GM18526 (cell line): ENCODE measurements around the gene FGF11.
"Not testable (repeated sequence)": the region's sequence is repeated elsewhere in the genome, so short reads cannot be mapped to it uniquely, and the experiment has no call there.

Source experiments
- POLR2A ChIP-seq: IDR thresholded peaks from 3 replicates; pipeline ENCODE4 v1.6.1; 2011; ENCODE audit not compliant: insufficient read length; ENCODE audit errors: extremely low read depth

FGF11 gene

GRCh38 chr17:7477392-7478275, 38.3 kb downstream of the FGF11 start:
- TF ChIP-seq POLR2A, result no peak

GRCh38 chr17:7478276-7479212, 39.2 kb downstream of the FGF11 start:
- TF ChIP-seq POLR2A, result no peak

- peak; percentile 39 for TF ChIP-seq POLR2A
Observed at GRCh38 chr17:7479213-7480088, 40.1 kb downstream of the FGF11 start, which contains the start of gene ZBTB4. ZBTB4 (minus strand) TSS chr17:7479631; CDS start chr17:7466801, 12,830 bp downstream.

- TF ChIP-seq POLR2A, result no peak
Observed at GRCh38 chr17:7480089-7480384, 40.7 kb downstream of the FGF11 start.

- not testable (repeated sequence) for TF ChIP-seq POLR2A
Observed at GRCh38 chr17:7481275-7481674, 42.0 kb downstream of the FGF11 start, which contains the start of gene SLC35G6. SLC35G6 (plus strand) TSS chr17:7481446; CDS start chr17:7481517, 71 bp downstream.

- peak; percentile 79 for TF ChIP-seq POLR2A
Observed at GRCh38 chr17:7483255-7484066, 44.1 kb downstream of the FGF11 start.

- peak; percentile 100 for TF ChIP-seq POLR2A
Observed at GRCh38 chr17:7484067-7484918, 45.0 kb downstream of the FGF11 start, which contains the start of gene POLR2A. POLR2A (plus strand) TSS chr17:7484366.

GRCh38 chr17:7484919-7485377, 45.6 kb downstream of the FGF11 start:
- TF ChIP-seq POLR2A, result no peak

GRCh38 chr17:7486181-7486580, 46.9 kb downstream of the FGF11 start:
- TF ChIP-seq POLR2A, result no peak

- no peak for TF ChIP-seq POLR2A
Observed at GRCh38 chr17:7490144-7490543, 50.8 kb downstream of the FGF11 start.

- no peak for TF ChIP-seq POLR2A
Observed at GRCh38 chr17:7491583-7491982, 52.3 kb downstream of the FGF11 start.

GRCh38 chr17:7493941-7494340, 54.6 kb downstream of the FGF11 start:
- TF ChIP-seq POLR2A, result no peak
